ENCODE results near the gene ILDR1. TPM values are rescaled to one million over a fixed set of nuclear protein-coding genes. Genes with fewer than 3 reads are reported as not detected.

Gene ILDR1
- total RNA-seq (2022; extraction: Qiagen RNA extraction) = not detected in 5 replicates

GRCh38 chr3:122021811-122022401 is at the start of gene ILDR1:
Gene ILDR1 (minus strand): TSS chr3:122022247. CDS start chr3:122022077, 170 bp downstream.

GRCh38 chr3:122055215-122055614 is 33.2 kb upstream of the ILDR1 start, which contains the start of gene CD86:
Gene CD86 (plus strand): TSS chr3:122055362. CDS start chr3:122055490, 128 bp downstream.

Other genes starting within 250 kb of the ILDR1 start
- 9.9 to 11.8 TPM (median 10.2 TPM) in 5 replicates for gene IQCB1, start 187.2 kb downstream of the ILDR1 start, total RNA-seq (2022; extraction: Qiagen RNA extraction)
- 1.6 to 2.4 TPM (median 2.1 TPM) in 5 replicates for gene EAF2, start 187.0 kb downstream of the ILDR1 start, total RNA-seq (2022; extraction: Qiagen RNA extraction)
- 0.12 to 0.33 TPM (median 0.16 TPM) in 5 replicates for gene SLC15A2, start 127.8 kb downstream of the ILDR1 start, total RNA-seq (2022; extraction: Qiagen RNA extraction)
- gene CD86, start 33.1 kb upstream of the ILDR1 start, total RNA-seq (2022; extraction: Qiagen RNA extraction) = 0.05 TPM in 1 of 5 replicates, not detected in the others
- gene CASR, start 161.4 kb upstream of the ILDR1 start, total RNA-seq (2022; extraction: Qiagen RNA extraction) = not detected in 5 replicates

Measured in A549 treated with Hydrocortisone at 1 μM for 4 hours (cell line).